Body of pancreas (tissue), 4 donors: Measurements from ENCODE around the gene PIK3CD.

Experiments
- CTCF ChIP-seq, 7 experiments: fragments of 450-650 bp in 4 of 7; fragments of 200-600 bp in 3 of 7; sonication (generic) in 3 of 7; IDR thresholded peaks; one replicate each; pipeline ENCODE4 v1.5.1; 2016 to 2019; ENCODE audit warnings: antibody characterized with exemption in 7 of 7
- POLR2A ChIP-seq, 3 donors: fragments of 450-650 bp; IDR thresholded peaks; one replicate each; pipeline ENCODE4 v1.6.1; 2016; ENCODE audit warnings: antibody characterized with exemption in 3 of 3, mild to moderate bottlenecking in 2 of 3

GRCh38 chr1:9746211-9746610, 94.7 kb downstream of the PIK3CD start:
- TF ChIP-seq CTCF (IDR thresholded peaks at IDR 0.05) (no peak), POLR2A (IDR thresholded peaks at IDR 0.05) (no peak)
